Epithelial cell of esophagus (primary cell): ENCODE results near the gene L3MBTL3.

Source experiments
- DNase-seq: peaks from one replicate; pipeline ENCODE4 v3.0.0; 2010; ENCODE audit warnings: low read depth
- H3K4me3 ChIP-seq: 2 replicates; pipeline ENCODE4 v1.5.1; 2011; ENCODE audit warnings: mild to moderate bottlenecking, low read length, control low read depth
- CTCF ChIP-seq: IDR thresholded peaks from 2 replicates; pipeline ENCODE4 v1.5.1; 2011; ENCODE audit warnings: low read depth, mild to moderate bottlenecking, low read length, control low read depth, inconsistent platforms; ENCODE audit not compliant: insufficient read depth; ENCODE audit errors: missing control alignments

L3MBTL3 gene

DNA sequence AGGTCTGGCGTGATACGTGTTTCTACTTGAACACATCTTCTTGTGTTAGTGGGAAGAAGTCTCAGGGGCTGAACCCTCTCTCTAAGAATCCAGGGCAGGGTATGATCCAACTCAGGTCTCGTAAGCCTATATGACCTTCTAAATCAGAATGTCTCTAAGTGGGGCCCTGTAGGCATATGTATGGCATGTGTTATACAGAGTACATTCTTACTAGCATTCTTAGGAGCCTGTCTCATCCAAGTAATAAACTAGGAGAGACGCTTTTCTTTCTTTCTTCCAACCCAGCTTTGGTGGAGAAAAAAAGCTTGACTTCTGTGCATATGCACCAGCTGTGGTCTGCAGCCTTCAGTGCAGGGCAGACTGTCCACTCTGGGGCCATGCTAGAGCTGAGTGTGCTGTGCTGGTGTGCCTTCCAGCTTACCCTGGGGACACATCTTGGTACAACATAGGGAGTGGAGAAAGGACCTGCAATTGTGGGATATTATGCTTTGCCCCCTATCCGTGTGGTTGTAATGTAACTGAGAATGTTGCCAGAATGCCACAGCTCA is 47.3 kb downstream of the L3MBTL3 start:
- H3K4me3 ChIP-seq, result no peak overlapping the region
- TF ChIP-seq CTCF, result no peak
- DNase-seq, result no peak

DNA sequence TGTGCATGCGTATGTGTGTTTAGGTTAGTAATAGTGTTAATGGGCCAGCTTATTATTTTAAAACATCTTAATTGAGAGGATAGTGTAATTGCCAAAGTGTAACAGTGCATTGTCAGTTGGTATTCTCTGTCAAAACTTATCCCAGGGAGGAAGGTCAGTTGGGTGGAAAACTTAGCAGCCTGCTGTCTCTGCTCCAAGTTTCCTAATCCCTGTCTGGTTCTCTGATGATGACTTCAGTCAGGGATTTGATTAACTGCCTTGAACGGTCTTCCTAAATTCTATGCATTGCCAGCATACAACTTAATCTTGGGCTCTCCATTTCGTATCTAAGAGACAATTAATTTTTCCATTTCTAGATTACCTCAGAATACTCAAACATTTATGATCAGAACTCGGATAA is 51.1 kb downstream of the L3MBTL3 start:
- no peak for DNase-seq
- no peak overlapping the region for H3K4me3 ChIP-seq
- TF ChIP-seq CTCF, result no peak

DNA sequence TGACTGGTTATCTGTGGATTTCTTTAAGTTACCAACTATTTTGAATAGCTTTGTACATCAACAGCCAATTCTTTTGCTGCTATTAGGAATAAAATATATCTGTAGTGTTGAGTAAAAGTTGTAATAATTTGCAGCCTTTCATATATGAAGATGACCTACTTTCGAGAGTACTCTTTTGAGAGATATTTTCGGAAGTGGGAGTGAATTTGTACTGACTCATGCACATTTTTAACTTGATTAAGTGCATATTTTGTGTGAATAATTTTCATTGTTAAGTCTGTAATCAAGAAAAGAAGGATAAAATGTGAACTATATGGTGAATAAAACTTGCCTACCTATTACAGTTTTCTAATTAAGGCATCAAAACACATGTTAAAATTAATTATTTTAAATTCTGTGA is 51.9 kb downstream of the L3MBTL3 start:
- no peak for TF ChIP-seq CTCF
- H3K4me3 ChIP-seq, result no peak overlapping the region
- DNase-seq, result no peak

- no peak overlapping the region for H3K4me3 ChIP-seq
- no peak for DNase-seq
- no peak for TF ChIP-seq CTCF
Measured at GRCh38 chr6:130070792-130071191, 52.4 kb downstream of the L3MBTL3 start.

GRCh38 chr6:130075879-130076460 is 57.6 kb downstream of the L3MBTL3 start:
- H3K4me3 ChIP-seq, result no peak overlapping the region
- no peak for DNase-seq
- TF ChIP-seq CTCF, result no peak

DNA sequence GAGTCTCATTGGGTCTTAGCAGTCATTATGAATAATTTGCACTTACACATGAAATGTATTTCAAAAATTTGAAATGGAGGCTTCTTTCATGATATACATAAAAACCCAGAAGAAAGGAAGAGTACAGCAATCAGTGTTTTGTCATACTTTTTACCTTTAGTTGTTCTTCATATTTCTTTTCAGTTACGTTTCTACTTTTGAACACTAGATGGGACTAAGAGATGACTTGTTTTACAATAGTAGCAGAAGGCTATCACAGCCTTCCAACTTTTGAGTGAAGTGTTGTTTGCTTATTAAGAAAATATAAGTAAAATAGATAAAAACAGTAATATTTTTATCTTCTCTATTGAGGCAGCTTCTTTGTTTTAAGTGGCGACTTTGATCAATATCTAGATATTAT is 58.1 kb downstream of the L3MBTL3 start:
- no peak overlapping the region for H3K4me3 ChIP-seq
- peak; percentile 3 for DNase-seq
- no peak for TF ChIP-seq CTCF

DNA sequence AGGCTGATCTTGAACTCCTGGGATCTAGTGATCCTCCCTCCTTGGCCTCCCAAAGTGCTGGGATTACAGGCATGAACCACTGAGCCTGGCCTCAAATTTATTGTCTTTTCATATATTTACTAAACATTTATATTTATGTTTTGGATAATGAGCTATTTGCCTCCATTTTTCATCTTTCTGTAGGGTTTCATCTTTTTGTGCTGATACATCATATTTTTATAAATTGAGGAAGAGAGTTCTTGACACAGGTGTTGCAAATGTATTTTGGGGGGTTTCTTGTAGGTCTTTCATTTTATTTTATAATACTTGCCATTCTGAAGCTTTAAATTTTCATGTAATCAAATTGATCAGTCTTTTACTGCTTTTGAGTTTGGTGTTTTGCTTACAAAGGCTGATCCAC is 72.4 kb downstream of the L3MBTL3 start:
- no peak for DNase-seq
- H3K4me3 ChIP-seq, result no peak overlapping the region
- TF ChIP-seq CTCF, result no peak
